ENCODE results near the gene MAGI3. TPM values are rescaled to one million over a fixed set of nuclear protein-coding genes. Genes with fewer than 3 reads are reported as not detected.
A peak's percentile ranks its signal among the peaks of the same experiment; 100 is the strongest.

MAGI3 gene
- total RNA-seq, 6 experiments from 2014 or later, result 8.5 to 14.5 (median 12.3) TPM

- ATAC-seq (no peak), DNase-seq (no peak)
- TF ChIP-seq POLR2A (IDR thresholded peaks at IDR 0.05), result no peak
- no peak for TF ChIP-seq CTCF (IDR thresholded peaks at IDR 0.05)
- WGBS (ENCODE audit: insufficient coverage, low coverage, low lambda C conversion rate, missing lambda C conversion rate), result 100% methylated on average over 2 of the region's 3 CpGs
- Histone ChIP-seq H3K9me3 (no peaks in the 10 kb centered on the region), H3K4me3 (no peak overlapping the region), H3K27ac (no peak overlapping the region), H3K36me3 (no peaks in the 10 kb centered on the region), H3K27me3 (no peaks in the 10 kb centered on the region), H3K4me1 (no peaks in the 10 kb centered on the region)
- intact Hi-C loops (cut with DNase I), result no loop called here
Measured at GRCh38 chr1:113380075-113380474, 10.2 kb upstream of the MAGI3 start.

- no peak for TF ChIP-seq POLR2A (IDR thresholded peaks at IDR 0.05)
- no peak for TF ChIP-seq CTCF (IDR thresholded peaks at IDR 0.05)
- Histone ChIP-seq H3K36me3 (no peaks in the 10 kb centered on the region), H3K9me3 (no peaks in the 10 kb centered on the region), H3K4me3 (no peak overlapping the region), H3K27me3 (no peaks in the 10 kb centered on the region), H3K27ac (peak overlapping the region in 1 of 3 donors; percentile 94), H3K4me1 (peaks cover 0 to 11% (median 5%) of the 10 kb centered on the region in 4 donors)
- WGBS (ENCODE audit: insufficient coverage, low coverage, low lambda C conversion rate, missing lambda C conversion rate), result 100% methylated on average over 1 of the region's 1 CpG
- DNase-seq (no peak), ATAC-seq (no peak)
- intact Hi-C loops (cut with DNase I), result no loop called here
Measured at GRCh38 chr1:113388017-113388620, 2.2 kb upstream of the MAGI3 start.

- DNase-seq (peak; percentile 43 to 57 (median 50)), ATAC-seq (peak; percentile 0 to 44 (median 16))
- intact Hi-C loops (cut with DNase I), result no loop called here
Measured at GRCh38 chr1:113388621-113389358, 1.5 kb upstream of the MAGI3 start.

GRCh38 chr1:113389359-113389952 is 859 bp upstream of the MAGI3 start:
- intact Hi-C loops (cut with DNase I), result no loop called here

More at GRCh38 chr1:113388621-113389358, 1.5 kb upstream of the MAGI3 start:
- Histone ChIP-seq H3K4me3 (peak overlapping the region; percentile 70 to 83 (median 79)), H3K27me3 (no peaks in the 10 kb centered on the region), H3K4me1 (peaks cover 0 to 18% (median 5%) of the 10 kb centered on the region in 4 donors), H3K36me3 (no peaks in the 10 kb centered on the region), H3K9me3 (no peaks in the 10 kb centered on the region), H3K27ac (peak overlapping the region; percentile 48 to 94 (median 51))
- WGBS (ENCODE audit: insufficient coverage, low coverage, low lambda C conversion rate, missing lambda C conversion rate), result 5% methylated on average over 8 of the region's 8 CpGs
- peak in 2 of 4 donors; percentile 9 to 24 for TF ChIP-seq CTCF (IDR thresholded peaks at IDR 0.05)
- TF ChIP-seq POLR2A (IDR thresholded peaks at IDR 0.05), result no peak

More at GRCh38 chr1:113389359-113389952, 859 bp upstream of the MAGI3 start:
- TF ChIP-seq POLR2A (IDR thresholded peaks at IDR 0.05) (no peak), CTCF (IDR thresholded peaks at IDR 0.05) (no peak)
- Histone ChIP-seq H3K9me3 (no peaks in the 10 kb centered on the region), H3K36me3 (no peaks in the 10 kb centered on the region), H3K4me3 (peak overlapping the region; percentile 70 to 83 (median 79)), H3K27me3 (no peaks in the 10 kb centered on the region), H3K4me1 (peaks cover 0 to 21% (median 5%) of the 10 kb centered on the region in 4 donors), H3K27ac (peak overlapping the region; percentile 48 to 94 (median 51))
- under 1% methylated on average over 12 of the region's 13 CpGs for WGBS (ENCODE audit: insufficient coverage, low coverage, low lambda C conversion rate, missing lambda C conversion rate)
- no peak for ATAC-seq
- no peak for DNase-seq
